Testis (tissue), 2 donors: Measurements from ENCODE around the gene UBAP2L.

Experiments used
- CTCF ChIP-seq, 3 experiments: fragments of 450-650 bp in 2 of 3; fragments of 200-600 bp in 1 of 3; sonication (generic) in 1 of 3; IDR thresholded peaks; one replicate each; pipeline ENCODE4 v1.5.1; 2016 to 2019; ENCODE audit warnings: antibody characterized with exemption in 3 of 3, mild to moderate bottlenecking in 2 of 3, moderate library complexity in 1 of 3
- POLR2A ChIP-seq: fragments of 450-650 bp; IDR thresholded peaks from one replicate; pipeline ENCODE4 v1.6.1; 2017; ENCODE audit warnings: antibody characterized with exemption, mild to moderate bottlenecking, moderate library complexity

- no peak for TF ChIP-seq CTCF (IDR thresholded peaks at IDR 0.05)
- TF ChIP-seq POLR2A, result no peak
Observed at GRCh38 chr1:154220970-154221277, 169 bp downstream of the UBAP2L start.
